ENCODE results near the gene POTEF.
"Not testable (repeated sequence)": the region's sequence is repeated elsewhere in the genome, so short reads cannot be mapped to it uniquely, and the experiment has no call there.

Gene POTEF

DNA sequence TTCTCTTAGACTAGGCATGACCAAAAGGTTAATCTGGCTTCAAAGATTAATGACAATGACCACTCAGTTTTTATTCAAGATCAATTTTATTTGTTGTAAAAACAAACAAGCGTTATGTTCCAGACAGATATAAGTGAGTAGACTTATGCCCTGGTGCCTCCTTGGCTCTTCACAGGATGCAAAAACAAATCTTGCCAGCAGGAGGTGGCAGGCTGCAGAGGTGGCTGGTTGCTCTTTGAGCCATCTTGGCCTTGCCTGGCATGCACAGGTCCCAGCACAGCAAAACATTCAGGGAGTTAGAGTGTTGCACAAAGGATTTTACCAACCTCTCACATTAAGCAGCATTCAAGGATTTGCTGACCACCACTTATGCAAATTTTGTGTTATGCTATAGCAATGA is 103.1 kb downstream of the POTEF start:
- TF ChIP-seq, protein P1, sequence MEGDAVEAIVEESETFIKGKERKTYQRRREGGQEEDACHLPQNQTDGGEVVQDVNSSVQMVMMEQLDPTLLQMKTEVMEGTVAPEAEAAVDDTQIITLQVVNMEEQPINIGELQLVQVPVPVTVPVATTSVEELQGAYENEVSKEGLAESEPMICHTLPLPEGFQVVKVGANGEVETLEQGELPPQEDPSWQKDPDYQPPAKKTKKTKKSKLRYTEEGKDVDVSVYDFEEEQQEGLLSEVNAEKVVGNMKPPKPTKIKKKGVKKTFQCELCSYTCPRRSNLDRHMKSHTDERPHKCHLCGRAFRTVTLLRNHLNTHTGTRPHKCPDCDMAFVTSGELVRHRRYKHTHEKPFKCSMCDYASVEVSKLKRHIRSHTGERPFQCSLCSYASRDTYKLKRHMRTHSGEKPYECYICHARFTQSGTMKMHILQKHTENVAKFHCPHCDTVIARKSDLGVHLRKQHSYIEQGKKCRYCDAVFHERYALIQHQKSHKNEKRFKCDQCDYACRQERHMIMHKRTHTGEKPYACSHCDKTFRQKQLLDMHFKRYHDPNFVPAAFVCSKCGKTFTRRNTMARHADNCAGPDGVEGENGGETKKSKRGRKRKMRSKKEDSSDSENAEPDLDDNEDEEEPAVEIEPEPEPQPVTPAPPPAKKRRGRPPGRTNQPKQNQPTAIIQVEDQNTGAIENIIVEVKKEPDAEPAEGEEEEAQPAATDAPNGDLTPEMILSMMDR (IDR thresholded peaks at IDR 0.05; ENCODE audit: low read depth, low read length), result peak; percentile 39; the same call in 1 of the 2 replicates
- H3K4me3 ChIP-seq (ENCODE audit: low read depth, low read length); H3K27me3 ChIP-seq (ENCODE audit: insufficient read depth, low read depth, severe bottlenecking); H3K9me3 ChIP-seq (ENCODE audit: severe bottlenecking); H3K27ac ChIP-seq; H3K36me3 ChIP-seq: not testable (repeated sequence)
- peak; percentile 18 for DNase-seq

All from WERI-Rb-1 (cell line).